ENCODE data around the gene DAZAP1. TPM values are rescaled to one million over a fixed set of nuclear protein-coding genes. Genes with fewer than 3 reads are reported as not detected.

DAZAP1 gene
- total RNA-seq, 1 experiment from 2014 or later: 229 TPM

DNA sequence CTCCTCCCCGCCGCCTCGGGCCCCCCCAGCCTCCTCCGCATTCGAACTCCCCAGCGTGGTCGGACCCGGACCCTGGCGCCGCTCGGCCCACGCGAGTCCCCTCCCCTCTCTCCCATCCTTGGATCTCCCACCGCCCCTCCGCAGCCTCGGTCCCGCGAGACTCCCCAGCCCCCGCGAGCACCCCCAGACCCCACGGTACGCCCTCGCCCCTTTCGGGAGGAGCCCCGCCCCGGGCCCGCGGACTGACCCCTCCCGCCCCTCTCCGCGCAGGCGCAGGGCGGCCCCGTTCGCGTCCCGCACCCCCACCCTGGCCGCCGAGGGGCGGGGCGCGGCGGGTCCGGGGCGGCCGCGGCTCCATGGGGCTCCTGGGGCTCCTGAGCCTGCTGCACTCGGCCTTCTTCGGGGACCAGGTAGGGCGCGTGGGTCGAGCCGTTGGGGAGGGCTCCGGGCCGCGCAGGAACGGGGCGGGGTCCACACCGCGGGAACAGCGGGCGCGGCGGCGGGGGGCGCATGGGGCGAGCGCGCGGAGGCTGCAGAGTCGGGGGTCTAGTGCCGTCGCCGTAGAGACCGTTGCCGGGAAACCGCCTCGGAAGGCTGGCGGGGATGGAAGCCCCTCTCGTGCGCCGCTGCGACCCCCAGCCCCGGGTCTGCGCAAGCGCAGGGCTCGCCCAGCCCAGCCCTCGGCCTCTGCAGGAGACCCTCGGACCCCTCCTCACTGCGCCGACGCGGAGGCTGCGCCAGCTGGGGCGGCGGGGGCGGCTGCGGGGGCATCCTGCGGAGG, 38.7 kb downstream of the DAZAP1 start:
- BruUV-seq (replicated peaks): no TSS peak
- ChIA-PET POLR2A (ENCODE audit: low non-redundant PET) (interaction anchor here (0.6 kb wide), 1 partner anchor 10 kb away, joined by 20 read pairs; no protein-coding TSS in a partner anchor), CTCF (interaction anchor here (1.1 kb wide), 1 partner anchor 26 kb away, joined by 3 read pairs; no protein-coding TSS in a partner anchor)
- TF ChIP-seq EZH2 (IDR thresholded peaks at IDR 0.05; ENCODE audit: borderline replicate concordance, low read depth, low read length, poor library complexity, severe bottlenecking) (no peak), CTCF (conservative IDR thresholded peaks at IDR 0.05; ENCODE audit: low read depth, low read length) (no peak)
- peaks cover 18% of the 10 kb centered on the region for H3K36me3 ChIP-seq (ENCODE audit: insufficient read depth, low read length, poor library complexity, severe bottlenecking)
- intact Hi-C loops (cut with micrococcal nuclease; ENCODE audit: unreplicated experiment): loop anchor here (10.0 kb wide), 1 partner anchor 171 kb away; the partner anchor contains the start of gene FAM174C
- no peaks in the 10 kb centered on the region for H3K9me3 ChIP-seq (ENCODE audit: low read depth, low read length, poor library complexity, severe bottlenecking)
- no peak overlapping the region for H3K27ac ChIP-seq (ENCODE audit: low read depth, low read length, poor library complexity, severe bottlenecking)
- peaks cover 30% of the 10 kb centered on the region for H3K27me3 ChIP-seq (replicated peaks; ENCODE audit: insufficient read depth, low read depth, low read length, poor library complexity)
- H3K4me3 ChIP-seq (ENCODE audit: low read depth, low read length, poor library complexity, severe bottlenecking): peak overlapping the region; percentile 56
- DNase-seq (ENCODE audit: low spot score): peak; percentile 75
- H3K4me1 ChIP-seq (ENCODE audit: insufficient read depth, low read length, poor library complexity, severe bottlenecking): peaks cover 19% of the 10 kb centered on the region

DNA sequence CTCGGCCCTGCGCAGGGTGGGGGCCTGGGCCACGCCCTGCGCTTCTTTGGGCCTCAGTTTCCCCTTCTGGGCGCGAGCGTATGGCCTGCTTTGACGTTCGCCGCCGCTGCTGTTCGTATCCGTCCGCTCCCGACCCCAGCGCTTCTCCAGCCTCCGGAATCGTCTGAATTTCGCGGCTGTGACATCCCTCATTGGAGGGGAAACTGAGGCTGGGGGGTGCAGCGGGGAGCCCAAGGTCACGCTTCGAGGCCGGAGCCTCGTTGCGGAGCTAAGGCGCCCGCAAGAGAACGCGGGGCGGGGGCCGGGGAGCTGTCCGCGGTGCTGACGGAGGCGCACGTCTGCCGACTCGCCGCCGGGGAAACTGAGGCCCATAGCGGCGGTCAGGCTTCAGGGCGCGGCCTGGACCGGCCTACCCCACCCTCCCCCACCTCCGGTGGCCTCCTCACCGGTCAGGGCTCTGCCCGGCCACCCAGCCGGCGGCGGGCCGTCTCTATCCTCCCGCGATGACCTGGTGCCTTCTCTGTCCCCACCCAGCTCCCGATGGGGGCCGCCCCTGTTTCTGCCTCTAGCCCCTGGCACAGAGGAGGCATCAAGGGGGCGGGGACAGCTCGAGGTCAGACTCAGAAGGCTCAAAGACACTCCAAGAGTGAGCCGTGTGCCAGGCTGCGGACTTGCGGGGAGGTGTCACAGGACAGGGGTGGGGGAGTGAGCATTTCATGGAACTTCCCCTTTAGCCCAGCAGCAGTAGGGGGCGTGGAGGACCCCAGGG, 39.5 kb downstream of the DAZAP1 start:
- peaks cover 10% of the 10 kb centered on the region for H3K36me3 ChIP-seq (ENCODE audit: insufficient read depth, low read length, poor library complexity, severe bottlenecking)
- H3K27me3 ChIP-seq (replicated peaks; ENCODE audit: insufficient read depth, low read depth, low read length, poor library complexity): peaks cover 37% of the 10 kb centered on the region
- TF ChIP-seq EZH2 (IDR thresholded peaks at IDR 0.05; ENCODE audit: borderline replicate concordance, low read depth, low read length, poor library complexity, severe bottlenecking) (no peak), CTCF (conservative IDR thresholded peaks at IDR 0.05; ENCODE audit: low read depth, low read length) (no peak)
- no peaks in the 10 kb centered on the region for H3K9me3 ChIP-seq (ENCODE audit: low read depth, low read length, poor library complexity, severe bottlenecking)
- intact Hi-C loops (cut with micrococcal nuclease; ENCODE audit: unreplicated experiment): loop anchor here (10.0 kb wide), 1 partner anchor 172 kb away; the partner anchor contains the start of gene FAM174C
- H3K27ac ChIP-seq (ENCODE audit: low read depth, low read length, poor library complexity, severe bottlenecking): no peak overlapping the region
- peaks cover 15% of the 10 kb centered on the region for H3K4me1 ChIP-seq (ENCODE audit: insufficient read depth, low read length, poor library complexity, severe bottlenecking)
- BruUV-seq (replicated peaks): no TSS peak
- POLR2A ChIA-PET (ENCODE audit: low non-redundant PET): interaction anchor here (0.6 kb wide), 1 partner anchor 10 kb away, joined by 20 read pairs; no protein-coding TSS in a partner anchor
- CTCF ChIA-PET: no interaction called here
- peak overlapping the region; percentile 56 for H3K4me3 ChIP-seq (ENCODE audit: low read depth, low read length, poor library complexity, severe bottlenecking)
- DNase-seq (ENCODE audit: low spot score): peak; percentile 51

DNA sequence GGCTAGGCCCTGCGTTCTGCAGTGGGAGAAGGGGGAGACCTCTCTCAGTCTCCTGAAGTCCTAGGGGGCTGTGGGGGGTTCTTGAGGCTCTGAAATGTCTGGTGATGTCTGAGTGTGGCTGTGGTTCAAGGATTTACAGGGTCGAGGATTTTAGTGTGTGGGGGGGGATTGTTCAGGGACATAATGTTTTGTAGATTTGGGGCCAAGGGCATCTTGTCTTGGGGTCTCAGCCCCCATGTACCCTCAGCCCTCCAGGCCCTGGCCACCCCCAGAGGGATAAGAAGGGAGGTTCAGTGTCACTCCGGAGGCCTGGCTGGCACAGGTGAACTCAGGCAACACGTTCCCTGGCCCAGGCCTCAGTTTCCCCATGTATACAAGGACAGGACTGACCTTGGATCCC, 40.1 kb downstream of the DAZAP1 start:
- CTCF ChIA-PET: interaction anchor here (0.6 kb wide), 1 partner anchor 10 kb away, joined by 3 read pairs; no protein-coding TSS in a partner anchor
- Histone ChIP-seq H3K27me3 (replicated peaks; ENCODE audit: insufficient read depth, low read depth, low read length, poor library complexity) (peaks cover 43% of the 10 kb centered on the region), H3K4me1 (ENCODE audit: insufficient read depth, low read length, poor library complexity, severe bottlenecking) (peaks cover 15% of the 10 kb centered on the region), H3K36me3 (ENCODE audit: insufficient read depth, low read length, poor library complexity, severe bottlenecking) (peaks cover 4% of the 10 kb centered on the region), H3K4me3 (ENCODE audit: low read depth, low read length, poor library complexity, severe bottlenecking) (no peak overlapping the region), H3K9me3 (ENCODE audit: low read depth, low read length, poor library complexity, severe bottlenecking) (no peaks in the 10 kb centered on the region), H3K27ac (ENCODE audit: low read depth, low read length, poor library complexity, severe bottlenecking) (no peak overlapping the region)
- intact Hi-C loops (cut with micrococcal nuclease; ENCODE audit: unreplicated experiment): loop anchor here (10.0 kb wide), 1 partner anchor 173 kb away; the partner anchor contains the start of gene FAM174C
- no TSS peak for BruUV-seq (replicated peaks)
- POLR2A ChIA-PET (ENCODE audit: low non-redundant PET): no interaction called here
- no peak for DNase-seq (ENCODE audit: low spot score)
- TF ChIP-seq CTCF (conservative IDR thresholded peaks at IDR 0.05; ENCODE audit: low read depth, low read length): no peak
- no peak for TF ChIP-seq EZH2 (IDR thresholded peaks at IDR 0.05; ENCODE audit: borderline replicate concordance, low read depth, low read length, poor library complexity, severe bottlenecking)
